Natural killer cell (primary cell): ENCODE measurements around the gene IPO11. TPM values are rescaled to one million over a fixed set of nuclear protein-coding genes. Genes with fewer than 3 reads are reported as not detected.

ENCODE experiments used
- ATAC-seq, 3 donors: fragments of 150-1000 bp in 2 of 3; fragments of 200-7000 bp in 1 of 3; cut with Tn5 transposase; 1 replicate in 1 of 3; 2 replicates in 2 of 3; pipeline ENCODE4 v1.10.0; 2021; ENCODE audit warnings: mild to moderate bottlenecking in 2 of 3, moderate library complexity in 2 of 3
- DNase-seq, 2 donors: peaks; one replicate each; pipeline versions ENCODE4 v3.0.0 to v3.0.0-alpha.2; 2013 to 2021; ENCODE audit warnings: mixed read lengths in 1 of 2
- H3K27ac ChIP-seq: one replicate; pipeline ENCODE4 v1.5.1; 2013; ENCODE audit warnings: mild to moderate bottlenecking, low read length
- H3K27me3 ChIP-seq: one replicate; pipeline ENCODE4 v1.6.1; 2013; ENCODE audit warnings: low read length; ENCODE audit not compliant: control insufficient read depth, insufficient read depth
- H3K36me3 ChIP-seq: one replicate; pipeline ENCODE4 v1.6.1; 2013; ENCODE audit warnings: low read length; ENCODE audit not compliant: control insufficient read depth, insufficient read depth
- H3K4me1 ChIP-seq: one replicate; pipeline ENCODE4 v1.6.1; 2013; ENCODE audit warnings: low read length; ENCODE audit not compliant: control insufficient read depth, insufficient read depth
- H3K4me3 ChIP-seq: one replicate; pipeline ENCODE4 v1.5.1; 2013; ENCODE audit warnings: low read length
- H3K9me3 ChIP-seq: one replicate; pipeline ENCODE4 v1.6.1; 2013; ENCODE audit warnings: low read length; ENCODE audit not compliant: control insufficient read depth, insufficient read depth
- H3K27ac Mint-ChIP-seq, 2 donors: one replicate each; pipeline ENCODE4 v1.8.0; 2022; ENCODE audit warnings: mild to moderate bottlenecking in 2 of 2, mixed read lengths in 2 of 2, moderate library complexity in 1 of 2
- H3K27me3 Mint-ChIP-seq, 2 donors: one replicate each; pipeline ENCODE4 v1.8.0; 2022; ENCODE audit warnings: low read depth in 2 of 2, mixed read lengths in 2 of 2
- H3K36me3 Mint-ChIP-seq: one replicate; pipeline ENCODE4 v1.8.0; 2022; ENCODE audit warnings: mixed read lengths
- H3K4me1 Mint-ChIP-seq, 2 donors: one replicate each; pipeline ENCODE4 v1.8.0; 2022; ENCODE audit warnings: mixed read lengths in 2 of 2
- H3K4me3 Mint-ChIP-seq: one replicate; pipeline ENCODE4 v1.8.0; 2022; ENCODE audit warnings: mild to moderate bottlenecking, moderate library complexity, mixed read lengths
- H3K9me3 Mint-ChIP-seq, 2 donors: one replicate each; pipeline ENCODE4 v1.8.0; 2022; ENCODE audit warnings: mixed read lengths in 2 of 2
- CTCF ChIP-seq: fragments of 200-600 bp; IDR thresholded peaks from one replicate; pipeline ENCODE4 v1.8.0; 2022; ENCODE audit warnings: antibody characterized with exemption
- WGBS: methylation state at CpG from one replicate; pipeline ENCODE4 v1.1.7; 2013; ENCODE audit warnings: missing lambda C conversion rate; ENCODE audit not compliant: insufficient coverage; 5-methylcytosine and 5-hydroxymethylcytosine counted together
- intact Hi-C: fragments of 100-400 bp; cut with micrococcal nuclease; formaldehyde crosslinking; loops from one replicate; pipeline ENCODE4 v1.14.2; 2022
- total RNA-seq, 4 donors: library from RNA; stranded (reverse); fragments of 120-200 nt in 1 of 4; gene quantifications; one replicate each; pipeline versions ENCODE4 v1.2.3 to v1.2.4, GENCODE V29; 2013 to 2022

Gene IPO11
- total RNA-seq, 3 donors from 2014 or later (not counting 1 experiment from before 2014, with no cell fraction given) = 16.6 to 31.4 (median 30.7) TPM

GRCh38 chr5:62576570-62577170, 164.1 kb downstream of the IPO11 start:
- H3K4me3 Mint-ChIP-seq = no peak overlapping the region

GRCh38 chr5:62577488-62577887, 164.9 kb downstream of the IPO11 start:
- Mint-ChIP-seq H3K27me3 (no peaks in the 10 kb centered on the region), H3K36me3 (no peaks in the 10 kb centered on the region), H3K4me1 (peaks cover 49 to 57% of the 10 kb centered on the region in 2 donors), H3K27ac (peak overlapping the region in 1 of 2 donors; percentile 35), H3K4me3 (no peak overlapping the region), H3K9me3 (no peaks in the 10 kb centered on the region)
- no peaks in the 10 kb centered on the region for H3K9me3 ChIP-seq
- H3K36me3 ChIP-seq = no peaks in the 10 kb centered on the region
- WGBS = no CpG with 5 or more reads among the region's 1 CpG
- peaks cover 3% of the 10 kb centered on the region for H3K4me1 ChIP-seq
- TF ChIP-seq CTCF = no peak
- no peak for DNase-seq
- no peak overlapping the region for H3K4me3 ChIP-seq
- H3K27me3 ChIP-seq = no peaks in the 10 kb centered on the region
- no peak for ATAC-seq
- intact Hi-C loops = loop anchor here (5.0 kb wide), 1 partner anchor 270 kb away; the partner anchor contains the start of gene KIF2A
- no peak overlapping the region for H3K27ac ChIP-seq

More at GRCh38 chr5:62576570-62577170, 164.1 kb downstream of the IPO11 start:
- no peak for TF ChIP-seq CTCF
- no peaks in the 10 kb centered on the region for H3K36me3 ChIP-seq
- 85% methylated on average over 4 of the region's 4 CpGs for WGBS
- ATAC-seq (no peak), DNase-seq (no peak)
- no peaks in the 10 kb centered on the region for H3K27me3 ChIP-seq
- H3K4me3 ChIP-seq = no peak overlapping the region
- H3K4me1 ChIP-seq = peaks cover 5% of the 10 kb centered on the region
- no peaks in the 10 kb centered on the region for H3K27me3 Mint-ChIP-seq
- no peak overlapping the region for H3K27ac ChIP-seq
- no peaks in the 10 kb centered on the region for H3K9me3 ChIP-seq
- H3K27ac Mint-ChIP-seq = peak overlapping the region; percentile 35 to 76
- H3K4me1 Mint-ChIP-seq = peaks cover 41 to 49% of the 10 kb centered on the region in 2 donors
- intact Hi-C loops = loop anchor here (5.0 kb wide), 1 partner anchor 269 kb away; the partner anchor contains the start of gene KIF2A
- H3K9me3 Mint-ChIP-seq = no peaks in the 10 kb centered on the region
- H3K36me3 Mint-ChIP-seq = no peaks in the 10 kb centered on the region

GRCh38 chr5:62578540-62578939, 166.0 kb downstream of the IPO11 start, which contains the start of gene LRRC70:
LRRC70 (plus strand) TSS chr5:62578819; CDS start chr5:62579439, 620 bp downstream.
- intact Hi-C loops = loop anchor here (1.0 to 5.0 kb wide), 2 partner anchors 166 to 271 kb away; partner anchors contain the start of genes IPO11 and KIF2A
- DNase-seq (peak in 1 of 2 donors; percentile 88), ATAC-seq (peak; percentile 91 to 96 (median 91))
- no peaks in the 10 kb centered on the region for H3K36me3 Mint-ChIP-seq
- Histone ChIP-seq H3K9me3 (no peaks in the 10 kb centered on the region), H3K27me3 (no peaks in the 10 kb centered on the region), H3K36me3 (no peaks in the 10 kb centered on the region), H3K4me1 (no peaks in the 10 kb centered on the region), H3K4me3 (peak within 1 kb of the TSS; percentile 16), H3K27ac (peak within 1 kb of the TSS; percentile 48)
- H3K4me3 Mint-ChIP-seq = peak within 1 kb of the TSS; percentile 95
- no peaks in the 10 kb centered on the region for H3K27me3 Mint-ChIP-seq
- peak within 1 kb of the TSS; percentile 84 to 88 for H3K27ac Mint-ChIP-seq
- TF ChIP-seq CTCF = no peak
- WGBS = 7% methylated on average over 3 of the region's 4 CpGs
- peaks cover 42 to 49% of the 10 kb centered on the region in 2 donors for H3K4me1 Mint-ChIP-seq
- no peaks in the 10 kb centered on the region for H3K9me3 Mint-ChIP-seq
